GM10266 (cell line): ENCODE results near the gene PTX4.

Experiments
- DNase-seq: peaks from one replicate; pipeline ENCODE4 v3.0.0; 2012; ENCODE audit errors: extremely low spot score
- CTCF ChIP-seq: IDR thresholded peaks from 2 replicates; pipeline ENCODE4 v1.5.1; 2012; ENCODE audit warnings: mild to moderate bottlenecking, low read depth; ENCODE audit not compliant: control insufficient read depth, insufficient read depth; ENCODE audit errors: missing control alignments

Gene PTX4

GRCh38 chr16:1436731-1437355, 51.9 kb downstream of the PTX4 start:
- no peak for TF ChIP-seq CTCF
- no peak for DNase-seq

GRCh38 chr16:1435921-1436697, 52.6 kb downstream of the PTX4 start:
- TF ChIP-seq CTCF, result no peak
- no peak for DNase-seq
